ENCODE results near the gene MAGEB1.

DNA sequence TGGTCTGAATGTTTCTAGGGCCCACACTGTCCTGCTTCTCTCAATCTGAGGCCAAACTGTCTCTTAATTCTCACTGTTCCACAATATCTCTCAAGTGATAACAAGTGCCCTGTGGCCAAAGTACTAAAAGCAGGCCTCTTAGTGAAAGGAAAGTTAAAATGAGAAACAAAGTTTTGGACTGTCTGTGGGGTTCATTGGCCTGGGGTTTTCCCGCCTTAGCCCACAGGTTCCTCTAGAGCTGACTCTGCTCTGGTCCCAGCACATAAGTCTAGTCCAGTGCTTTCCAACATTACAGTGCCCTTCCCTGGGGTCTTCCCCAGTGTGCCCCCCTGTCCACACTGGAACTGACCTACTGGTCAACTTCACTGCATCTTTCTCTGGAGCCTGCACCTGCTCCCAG lies 6.3 kb downstream of the MAGEB1 start:
- TF ChIP-seq, protein P1, sequence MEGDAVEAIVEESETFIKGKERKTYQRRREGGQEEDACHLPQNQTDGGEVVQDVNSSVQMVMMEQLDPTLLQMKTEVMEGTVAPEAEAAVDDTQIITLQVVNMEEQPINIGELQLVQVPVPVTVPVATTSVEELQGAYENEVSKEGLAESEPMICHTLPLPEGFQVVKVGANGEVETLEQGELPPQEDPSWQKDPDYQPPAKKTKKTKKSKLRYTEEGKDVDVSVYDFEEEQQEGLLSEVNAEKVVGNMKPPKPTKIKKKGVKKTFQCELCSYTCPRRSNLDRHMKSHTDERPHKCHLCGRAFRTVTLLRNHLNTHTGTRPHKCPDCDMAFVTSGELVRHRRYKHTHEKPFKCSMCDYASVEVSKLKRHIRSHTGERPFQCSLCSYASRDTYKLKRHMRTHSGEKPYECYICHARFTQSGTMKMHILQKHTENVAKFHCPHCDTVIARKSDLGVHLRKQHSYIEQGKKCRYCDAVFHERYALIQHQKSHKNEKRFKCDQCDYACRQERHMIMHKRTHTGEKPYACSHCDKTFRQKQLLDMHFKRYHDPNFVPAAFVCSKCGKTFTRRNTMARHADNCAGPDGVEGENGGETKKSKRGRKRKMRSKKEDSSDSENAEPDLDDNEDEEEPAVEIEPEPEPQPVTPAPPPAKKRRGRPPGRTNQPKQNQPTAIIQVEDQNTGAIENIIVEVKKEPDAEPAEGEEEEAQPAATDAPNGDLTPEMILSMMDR (IDR thresholded peaks at IDR 0.05): no peak
- no peak for TF ChIP-seq POLR2A (IDR thresholded peaks at IDR 0.05)
